AG20443 (cell line): ENCODE data around the gene ATP8B1.

Experiments used
- DNase-seq: peaks from one replicate; pipeline ENCODE4 v3.0.0; 2012; ENCODE audit warnings: low spot score, mixed read lengths

ATP8B1 gene

DNA sequence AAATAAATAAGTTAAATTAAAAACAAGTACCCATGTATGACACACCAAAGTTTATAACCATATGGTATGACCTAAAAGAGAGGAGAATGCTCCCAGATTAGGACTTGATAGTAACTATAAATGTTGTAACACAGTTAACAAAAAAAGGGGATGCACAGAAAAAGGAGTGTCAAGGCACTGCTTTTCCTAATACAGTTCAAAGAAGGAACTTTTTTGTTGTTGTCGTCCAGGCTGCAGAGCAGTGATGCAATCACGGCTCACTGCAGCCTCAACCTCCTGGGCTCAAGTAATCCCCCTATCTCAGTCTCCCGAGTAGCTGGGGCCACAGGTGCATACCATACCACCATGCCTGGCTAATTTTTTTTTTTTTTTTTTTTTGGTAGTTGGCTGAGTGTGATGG is 184.2 kb downstream of the ATP8B1 start:
- DNase-seq = no peak

- DNase-seq = no peak
Measured at GRCh38 chr18:57603871-57604270, 199.2 kb downstream of the ATP8B1 start.
